NCI-H446 treated with DMSO at 0.1 percent for 48 hours (cell line): ENCODE results near the gene ROMO1.
"Not testable (repeated sequence)": the region's sequence is repeated elsewhere in the genome, so short reads cannot be mapped to it uniquely, and the experiment has no call there.

ENCODE experiments used
- DNase-seq: peaks from one replicate; lab custom pipeline; 2025; lab: John Stamatoyannopoulos, UW

Gene ROMO1

GRCh38 chr20:35710884-35711587 is 11.8 kb downstream of the ROMO1 start:
- DNase-seq = no peak

GRCh38 chr20:35711588-35712209 is 12.5 kb downstream of the ROMO1 start:
- DNase-seq = no peak

DNA sequence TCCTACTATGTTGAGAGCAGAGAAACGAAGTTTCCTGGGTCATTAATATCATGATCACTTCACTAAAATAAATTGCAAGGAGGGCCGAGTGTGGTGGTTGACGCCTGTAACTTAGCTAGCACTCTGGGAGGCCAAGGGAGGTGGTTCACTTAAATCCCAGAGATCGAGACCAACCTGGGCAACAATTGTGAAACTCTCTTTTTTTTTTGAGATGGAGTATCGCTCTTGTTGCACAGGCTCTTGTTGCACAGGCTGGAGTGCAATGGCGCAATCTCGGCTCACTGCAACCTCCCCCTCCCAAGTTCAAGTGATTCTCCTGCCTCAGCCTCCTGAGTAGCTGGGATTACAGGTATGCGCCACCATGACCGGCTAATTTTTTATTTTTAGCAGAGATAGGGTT is 13.9 kb downstream of the ROMO1 start:
- DNase-seq = not testable (repeated sequence)

DNA sequence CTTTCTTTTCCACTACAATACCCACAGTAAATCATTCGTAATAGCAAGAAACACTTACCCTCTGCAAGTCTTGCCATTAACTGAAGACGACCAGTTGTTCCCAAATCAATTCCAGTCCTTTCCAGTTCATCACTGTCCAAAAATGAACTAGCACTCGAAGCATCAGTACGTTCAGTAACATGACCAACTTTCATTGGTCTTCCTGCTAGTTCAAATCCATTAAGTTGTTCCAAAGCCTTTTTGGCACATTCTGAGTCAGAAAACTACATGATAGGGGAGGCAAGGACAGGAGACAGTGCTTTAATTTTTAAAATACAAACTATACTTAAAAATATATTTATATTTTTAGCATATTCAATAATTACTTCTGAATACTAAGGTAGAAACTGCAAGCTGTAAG is 14.9 kb downstream of the ROMO1 start:
- DNase-seq = no peak

GRCh38 chr20:35715652-35716051 is 16.4 kb downstream of the ROMO1 start:
- no peak for DNase-seq

GRCh38 chr20:35716330-35716729 is 17.1 kb downstream of the ROMO1 start:
- DNase-seq = no peak

- DNase-seq = not testable (repeated sequence)
Measured at GRCh38 chr20:35718321-35718720, 19.1 kb downstream of the ROMO1 start.

DNA sequence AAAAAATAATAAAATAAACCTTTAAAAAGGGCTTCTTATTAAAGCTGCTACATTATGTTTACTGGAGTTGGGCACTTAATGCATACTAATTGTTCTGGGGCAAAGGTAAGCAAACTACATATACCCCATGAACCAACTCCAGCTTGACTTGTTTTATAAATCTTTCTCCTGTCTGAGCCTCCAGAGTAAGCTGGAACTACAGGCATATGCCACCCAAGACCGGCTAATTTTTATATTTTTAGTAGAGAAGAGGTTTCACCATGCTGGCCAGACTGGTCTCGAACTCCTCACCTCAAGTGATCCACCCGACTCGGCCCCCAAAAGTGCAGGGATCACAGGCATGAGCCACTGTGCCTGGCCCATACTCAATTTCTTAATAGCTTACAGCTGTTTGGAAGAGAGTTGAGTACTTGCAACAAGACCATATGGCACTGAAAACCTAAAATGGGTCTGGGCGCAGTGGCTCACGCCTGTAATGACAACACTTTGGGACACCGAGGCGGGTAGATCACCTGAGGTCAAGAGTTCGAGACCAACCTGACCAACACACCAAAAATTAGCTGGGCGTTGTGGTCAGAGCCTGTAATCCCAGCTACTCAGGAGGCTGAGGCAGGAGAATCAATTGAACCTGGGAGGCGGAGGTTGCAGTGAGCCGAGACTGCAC is 19.9 kb downstream of the ROMO1 start:
- DNase-seq = no peak

- DNase-seq = no peak
Measured at GRCh38 chr20:35719717-35720116, 20.5 kb downstream of the ROMO1 start.

GRCh38 chr20:35720165-35721123 is 21.2 kb downstream of the ROMO1 start:
- DNase-seq = no peak

DNA sequence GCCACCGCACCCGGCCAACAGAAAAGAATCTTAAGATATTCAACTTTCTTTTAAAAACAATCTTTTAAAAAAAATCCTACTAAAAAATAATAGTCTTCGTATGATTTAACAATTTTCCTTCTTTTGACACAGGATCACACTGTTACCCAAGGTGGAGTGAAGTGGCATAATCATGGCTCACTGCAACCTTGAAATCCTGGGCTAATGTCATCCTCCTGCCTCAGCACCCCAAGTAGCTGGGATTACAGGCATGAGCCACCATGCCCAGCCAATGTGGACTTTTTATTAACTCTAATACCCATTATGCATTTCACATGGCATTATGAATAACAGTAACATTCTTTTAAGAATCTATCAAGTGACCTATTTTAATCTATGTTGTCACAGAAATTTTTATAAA is 22.0 kb downstream of the ROMO1 start:
- no peak for DNase-seq

DNA sequence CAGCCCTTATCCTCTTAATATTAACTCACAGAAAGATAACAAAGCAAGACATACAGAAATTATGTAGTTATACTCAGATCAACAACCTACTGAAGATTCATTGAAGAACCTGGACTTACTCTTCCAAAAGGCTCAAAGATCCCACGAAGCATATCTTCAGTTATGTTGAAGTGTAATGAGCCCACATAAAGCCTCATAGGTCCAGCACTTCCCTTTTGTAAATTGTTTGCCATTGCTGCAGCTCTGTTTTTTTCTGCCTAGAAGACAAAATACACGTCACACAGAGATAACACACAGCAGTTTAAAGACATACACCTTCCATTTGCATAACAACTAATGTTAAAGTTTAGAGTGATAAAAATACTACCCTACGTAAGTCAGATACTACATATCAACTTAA is 22.4 kb downstream of the ROMO1 start:
- DNase-seq = no peak

- DNase-seq = not testable (repeated sequence)
Measured at GRCh38 chr20:35723275-35723639, 24.1 kb downstream of the ROMO1 start.

DNA sequence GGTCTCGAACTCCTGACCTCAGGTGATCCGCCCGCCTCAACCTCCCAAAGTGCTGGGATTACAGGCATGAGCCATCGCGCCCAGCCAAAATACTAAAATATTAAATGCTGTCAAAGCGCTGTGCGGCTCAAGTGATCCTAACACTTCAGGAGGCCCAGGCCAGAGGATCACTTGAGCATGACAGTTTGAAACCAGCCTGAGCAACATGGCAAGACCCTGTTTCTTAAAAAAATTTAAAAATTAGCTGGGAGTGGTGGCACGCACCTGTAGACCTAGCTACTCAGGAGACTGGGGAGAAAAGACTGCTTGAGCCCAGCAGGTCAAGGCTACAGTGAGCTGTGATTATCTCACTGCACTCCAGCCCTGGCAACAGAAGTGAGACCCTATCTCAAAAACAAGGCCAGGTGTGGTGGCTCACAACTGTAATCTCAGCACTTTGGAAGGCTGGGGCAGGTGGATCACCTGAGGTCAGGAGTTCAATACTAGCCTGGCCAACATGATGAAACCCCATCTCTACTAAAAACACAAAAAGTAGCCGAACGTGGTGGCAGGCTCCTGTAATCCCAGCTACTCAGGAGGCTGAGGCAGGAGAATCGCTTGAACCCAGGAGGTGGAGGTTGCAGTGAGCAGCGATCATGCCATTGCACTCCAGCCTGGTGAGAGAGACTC is 24.6 kb downstream of the ROMO1 start:
- not testable (repeated sequence) for DNase-seq

DNA sequence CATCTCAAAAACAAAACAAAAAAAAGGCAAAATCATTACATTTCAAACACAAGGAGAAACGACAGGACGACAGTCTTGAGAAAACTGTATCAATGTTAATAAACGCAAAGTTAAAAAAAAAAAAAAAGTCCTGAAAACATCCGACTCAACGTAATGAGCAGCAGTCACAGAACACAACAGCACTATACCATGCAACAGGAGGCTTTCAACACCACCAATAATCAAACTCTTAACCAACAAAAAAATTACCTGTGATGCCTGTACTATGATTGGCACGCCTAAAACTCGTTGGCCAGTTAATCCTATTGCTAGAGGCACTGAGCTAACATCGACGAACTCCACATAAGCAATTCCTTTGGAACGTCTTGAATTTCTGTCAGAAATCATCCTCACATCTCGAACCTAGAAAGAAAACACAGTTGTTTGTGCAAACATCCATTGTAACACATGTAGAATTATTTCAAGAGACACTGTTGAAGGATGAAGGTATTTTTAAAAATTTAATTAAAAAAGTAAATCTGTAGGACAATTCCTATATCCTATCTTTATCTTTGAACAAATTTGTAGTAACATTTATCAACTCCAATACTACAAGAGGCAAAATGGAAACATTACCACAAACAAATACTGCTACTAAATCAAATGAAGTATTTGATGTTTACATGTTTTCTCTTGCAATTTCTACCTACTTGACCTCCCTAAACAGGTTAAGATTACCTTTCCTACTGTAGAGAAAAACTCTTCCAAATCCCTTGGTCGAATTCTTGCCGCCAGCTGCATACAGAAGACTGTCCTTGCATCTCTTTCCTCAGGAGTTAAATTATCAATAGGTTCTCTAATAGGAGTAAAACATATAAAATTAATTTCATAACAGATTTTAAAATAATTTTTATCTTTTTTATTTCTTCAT is 25.4 kb downstream of the ROMO1 start:
- no peak for DNase-seq

DNA sequence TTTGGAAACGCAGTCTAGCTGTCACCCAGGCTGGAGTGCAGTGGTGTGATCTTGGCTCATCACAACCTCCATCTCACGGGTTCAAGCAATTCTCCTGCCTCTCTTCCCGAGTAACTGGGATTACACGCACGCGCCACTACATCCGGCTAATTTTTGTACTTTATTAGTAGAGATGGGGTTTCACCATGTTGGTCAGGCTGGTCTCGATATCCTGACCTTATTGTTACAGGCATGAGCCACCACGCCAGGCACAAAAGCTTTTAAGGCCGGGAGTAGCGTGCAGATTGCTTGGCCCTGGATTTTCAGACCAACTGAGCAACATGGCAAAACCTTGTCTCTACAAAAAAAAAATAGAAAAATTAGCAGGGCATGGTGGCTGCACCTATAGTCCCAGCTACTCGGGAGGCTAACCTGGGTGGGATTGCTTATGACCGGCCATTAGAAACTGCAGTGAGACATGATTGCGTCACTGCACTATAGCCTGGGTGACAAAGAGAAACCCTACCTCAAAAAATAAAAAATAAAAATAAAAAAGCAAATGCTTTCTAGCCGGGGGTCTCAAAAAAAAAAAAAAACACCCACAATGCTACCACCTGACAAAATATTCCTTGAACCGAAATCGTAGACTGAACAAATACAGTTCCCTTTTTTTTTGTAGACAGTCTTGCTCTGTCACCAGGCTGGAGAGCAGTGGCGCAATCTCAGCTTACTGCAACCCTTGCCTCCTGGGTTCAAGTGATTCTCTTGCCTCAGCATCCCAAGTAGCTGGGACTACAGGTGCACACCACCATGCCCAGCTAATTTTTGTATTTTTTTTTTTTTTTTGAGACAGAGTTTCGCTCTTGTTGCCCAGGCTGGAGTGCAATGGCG is 27.9 kb downstream of the ROMO1 start:
- DNase-seq = no peak

DNA sequence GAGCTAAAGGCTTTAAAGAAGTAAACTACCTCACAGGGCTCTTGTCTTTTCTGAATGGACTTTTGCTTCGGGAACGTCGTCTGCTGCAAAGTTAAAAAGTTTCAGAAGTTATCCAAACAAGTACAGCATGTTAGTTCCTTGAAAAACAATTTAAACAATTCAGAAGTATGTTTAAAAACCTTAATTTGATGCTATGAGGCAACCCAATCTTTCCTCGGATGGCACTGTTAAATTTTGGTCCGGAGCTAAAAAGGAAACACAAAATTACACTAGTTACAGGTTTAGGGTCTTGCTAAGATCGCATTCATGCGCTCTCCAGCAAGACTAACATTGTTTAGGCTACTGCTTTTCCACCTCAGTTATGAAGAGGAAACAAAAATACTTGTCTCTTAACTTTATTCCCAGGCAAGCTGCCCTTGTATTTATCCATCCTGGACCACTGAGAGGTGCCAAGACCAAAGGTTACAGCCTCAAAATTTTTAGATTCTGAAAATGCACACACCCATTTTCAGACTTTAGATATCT is 30.1 kb downstream of the ROMO1 start:
- no peak for DNase-seq

DNA sequence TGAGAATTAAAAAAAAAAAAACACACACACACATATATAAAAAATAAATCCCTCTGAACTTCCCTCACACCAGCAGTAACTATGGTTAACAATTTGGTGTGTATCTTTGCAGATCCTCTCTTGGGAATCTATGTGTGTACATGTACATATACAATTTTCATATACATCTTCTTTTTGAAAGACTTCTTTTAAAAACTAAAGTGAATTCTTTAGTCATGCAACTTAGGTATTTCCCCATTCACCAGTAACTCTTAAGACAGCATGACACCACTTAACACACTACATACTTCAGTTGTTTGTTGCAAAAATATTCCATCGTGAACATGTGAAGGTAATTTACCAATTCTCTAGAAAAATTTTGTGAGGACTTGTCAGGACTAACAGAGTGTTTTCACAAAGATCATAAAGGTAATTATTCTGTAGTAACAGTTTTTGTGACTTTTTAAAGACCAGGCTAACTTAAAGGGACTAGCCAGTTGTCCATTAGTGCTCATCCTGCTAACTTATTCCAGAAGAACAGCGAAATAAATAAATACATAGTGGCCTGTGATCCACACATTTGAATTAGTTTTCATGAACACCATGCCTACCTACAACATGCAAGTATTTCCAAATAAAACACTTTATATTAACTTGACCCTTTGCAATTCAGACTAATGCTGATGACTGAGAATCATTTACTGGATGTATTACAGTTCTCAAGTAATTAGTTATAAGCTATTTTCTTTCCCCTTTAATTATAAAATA is 30.8 kb downstream of the ROMO1 start:
- DNase-seq = no peak
